ENCODE results near the gene BEND7. TPM values are rescaled to one million over a fixed set of nuclear protein-coding genes. Genes with fewer than 3 reads are reported as not detected.
"Not testable (repeated sequence)": the region's sequence is repeated elsewhere in the genome, so short reads cannot be mapped to it uniquely, and the experiment has no call there.

BEND7 gene
- total RNA-seq, 1 donor from 2014 or later: 1.3 TPM

DNA sequence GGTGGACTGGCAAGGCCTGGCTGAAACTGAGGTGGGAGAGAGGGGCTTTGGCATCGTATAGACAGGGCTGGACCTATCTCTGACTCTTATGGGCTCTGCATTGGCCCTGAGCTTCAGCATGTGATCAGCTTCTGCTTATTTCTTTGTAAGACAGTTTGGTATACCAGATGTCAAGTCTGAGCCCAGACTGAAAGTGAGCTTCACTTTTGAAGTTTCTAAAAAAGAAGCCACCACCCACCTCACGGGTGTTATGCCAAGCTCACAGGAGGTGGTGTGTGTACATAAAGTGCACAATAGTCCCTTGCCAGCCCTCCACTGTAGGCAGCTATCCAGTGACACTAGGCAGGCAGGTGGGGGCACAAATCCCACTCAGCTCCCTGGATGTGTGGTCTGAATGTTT is 112.1 kb downstream of the BEND7 start:
- Histone ChIP-seq H3K4me3 (ENCODE audit: low read depth, low read length) (no peak overlapping the region), H3K27me3 (ENCODE audit: control insufficient read depth, insufficient read depth, low read length) (no peaks in the 10 kb centered on the region), H3K36me3 (ENCODE audit: control insufficient read depth, insufficient read depth, low read length) (no peaks in the 10 kb centered on the region)
- FAIRE-seq: peak; percentile 32
- no peak for DNase-seq (ENCODE audit: low read depth)
- TF ChIP-seq, protein P1, sequence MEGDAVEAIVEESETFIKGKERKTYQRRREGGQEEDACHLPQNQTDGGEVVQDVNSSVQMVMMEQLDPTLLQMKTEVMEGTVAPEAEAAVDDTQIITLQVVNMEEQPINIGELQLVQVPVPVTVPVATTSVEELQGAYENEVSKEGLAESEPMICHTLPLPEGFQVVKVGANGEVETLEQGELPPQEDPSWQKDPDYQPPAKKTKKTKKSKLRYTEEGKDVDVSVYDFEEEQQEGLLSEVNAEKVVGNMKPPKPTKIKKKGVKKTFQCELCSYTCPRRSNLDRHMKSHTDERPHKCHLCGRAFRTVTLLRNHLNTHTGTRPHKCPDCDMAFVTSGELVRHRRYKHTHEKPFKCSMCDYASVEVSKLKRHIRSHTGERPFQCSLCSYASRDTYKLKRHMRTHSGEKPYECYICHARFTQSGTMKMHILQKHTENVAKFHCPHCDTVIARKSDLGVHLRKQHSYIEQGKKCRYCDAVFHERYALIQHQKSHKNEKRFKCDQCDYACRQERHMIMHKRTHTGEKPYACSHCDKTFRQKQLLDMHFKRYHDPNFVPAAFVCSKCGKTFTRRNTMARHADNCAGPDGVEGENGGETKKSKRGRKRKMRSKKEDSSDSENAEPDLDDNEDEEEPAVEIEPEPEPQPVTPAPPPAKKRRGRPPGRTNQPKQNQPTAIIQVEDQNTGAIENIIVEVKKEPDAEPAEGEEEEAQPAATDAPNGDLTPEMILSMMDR (IDR thresholded peaks at IDR 0.05; ENCODE audit: insufficient read depth, low read length, severe bottlenecking): no peak

GRCh38 chr10:13414855-13415254 is 114.0 kb downstream of the BEND7 start:
- Histone ChIP-seq H3K36me3 (ENCODE audit: control insufficient read depth, insufficient read depth, low read length) (no peaks in the 10 kb centered on the region), H3K4me3 (ENCODE audit: low read depth, low read length) (no peak overlapping the region), H3K27me3 (ENCODE audit: control insufficient read depth, insufficient read depth, low read length) (no peaks in the 10 kb centered on the region)
- peak; percentile 44 for DNase-seq (ENCODE audit: low read depth)
- FAIRE-seq: peak; percentile 50
- TF ChIP-seq, protein P1 (IDR thresholded peaks at IDR 0.05; ENCODE audit: insufficient read depth, low read length, severe bottlenecking): peak; percentile 58

GRCh38 chr10:13414137-13414536 is 114.7 kb downstream of the BEND7 start:
- H3K4me3 ChIP-seq (ENCODE audit: low read depth, low read length): no peak overlapping the region
- TF ChIP-seq, protein P1 (IDR thresholded peaks at IDR 0.05; ENCODE audit: insufficient read depth, low read length, severe bottlenecking): no peak
- no peaks in the 10 kb centered on the region for H3K36me3 ChIP-seq (ENCODE audit: control insufficient read depth, insufficient read depth, low read length)
- H3K27me3 ChIP-seq (ENCODE audit: control insufficient read depth, insufficient read depth, low read length): no peaks in the 10 kb centered on the region
- DNase-seq (ENCODE audit: low read depth): no peak
- FAIRE-seq: no peak

DNA sequence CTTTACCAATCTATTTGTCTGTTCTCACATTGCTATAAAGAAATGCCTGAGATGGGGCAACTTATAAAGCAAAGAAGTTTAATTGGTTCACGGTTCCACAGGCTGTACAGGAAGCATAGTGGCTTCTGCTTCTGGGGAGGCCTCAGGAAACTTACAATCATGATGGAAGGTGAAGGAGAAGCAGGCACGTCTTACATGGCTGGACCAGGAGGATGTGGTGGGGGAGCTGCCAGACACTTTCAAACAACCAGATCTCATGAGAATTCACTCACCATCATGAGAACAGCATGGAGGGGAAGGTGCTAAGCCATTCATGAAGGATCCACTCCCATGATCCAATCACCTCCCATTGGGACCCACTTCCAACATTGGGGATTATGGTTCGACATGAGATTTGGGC is 115.9 kb downstream of the BEND7 start:
- TF ChIP-seq, protein P1 (IDR thresholded peaks at IDR 0.05; ENCODE audit: insufficient read depth, low read length, severe bottlenecking): no peak
- no peak for DNase-seq (ENCODE audit: low read depth)

DNA sequence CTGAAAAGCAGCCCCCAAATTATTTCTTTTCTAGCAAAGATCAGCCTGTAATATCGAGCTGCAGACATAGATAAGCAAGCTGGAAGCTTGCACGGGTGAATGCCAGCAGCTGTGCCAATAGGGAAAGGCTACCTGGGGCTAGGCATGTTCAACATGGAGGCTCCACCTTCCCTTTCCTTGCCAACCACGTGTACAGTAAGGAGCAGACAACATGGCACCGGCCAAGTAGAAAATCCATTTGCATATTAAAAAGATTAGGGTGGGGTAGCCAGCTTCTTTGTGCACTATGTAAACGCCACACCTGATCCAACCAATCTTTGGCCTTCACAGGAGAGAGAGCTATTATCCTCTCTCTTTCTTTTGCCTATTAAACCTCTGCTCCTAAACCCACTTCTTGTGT is 124.0 kb downstream of the BEND7 start:
- TF ChIP-seq, protein P1 (IDR thresholded peaks at IDR 0.05; ENCODE audit: insufficient read depth, low read length, severe bottlenecking): no peak
- Histone ChIP-seq H3K4me3 (ENCODE audit: low read depth, low read length) (no peak overlapping the region), H3K27me3 (ENCODE audit: control insufficient read depth, insufficient read depth, low read length) (no peaks in the 10 kb centered on the region), H3K36me3 (ENCODE audit: control insufficient read depth, insufficient read depth, low read length) (no peaks in the 10 kb centered on the region)
- FAIRE-seq (no peak), DNase-seq (ENCODE audit: low read depth) (no peak)

More for the DNA sequence above, 115.9 kb downstream of the BEND7 start:
- H3K4me3 ChIP-seq (ENCODE audit: low read depth, low read length): no peak overlapping the region
- FAIRE-seq: peak; percentile 72
- no peaks in the 10 kb centered on the region for H3K27me3 ChIP-seq (ENCODE audit: control insufficient read depth, insufficient read depth, low read length)
- H3K36me3 ChIP-seq (ENCODE audit: control insufficient read depth, insufficient read depth, low read length): no peaks in the 10 kb centered on the region

DNA sequence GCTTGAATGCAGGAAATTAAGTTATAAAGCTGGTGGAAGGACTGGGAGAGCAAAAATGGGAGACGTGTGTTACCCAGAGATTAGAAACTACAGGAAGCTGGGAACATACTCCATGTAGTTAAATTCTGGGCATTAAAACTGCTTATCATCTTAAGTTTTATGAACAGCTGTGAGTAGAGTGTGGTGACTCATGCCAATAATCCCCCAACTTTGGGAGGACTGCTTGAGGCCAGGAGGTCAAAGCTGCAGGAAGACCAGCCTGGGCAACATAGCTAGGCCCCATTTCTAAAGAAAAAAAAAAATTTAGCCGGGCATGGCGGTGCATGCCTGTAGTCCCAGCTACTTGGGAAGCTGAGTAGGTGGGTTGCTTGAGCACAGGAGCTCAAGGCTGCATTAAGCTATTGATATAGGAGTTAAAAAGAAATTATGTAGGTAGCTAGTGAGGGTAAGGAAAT is 124.5 kb downstream of the BEND7 start:
- no peak for FAIRE-seq
- no peaks in the 10 kb centered on the region for H3K27me3 ChIP-seq (ENCODE audit: control insufficient read depth, insufficient read depth, low read length)
- no peaks in the 10 kb centered on the region for H3K36me3 ChIP-seq (ENCODE audit: control insufficient read depth, insufficient read depth, low read length)
- TF ChIP-seq, protein P1 (IDR thresholded peaks at IDR 0.05; ENCODE audit: insufficient read depth, low read length, severe bottlenecking): no peak
- DNase-seq (ENCODE audit: low read depth): no peak
- H3K4me3 ChIP-seq (ENCODE audit: low read depth, low read length): no peak overlapping the region

GRCh38 chr10:13403426-13403825 is 125.4 kb downstream of the BEND7 start:
- not testable (repeated sequence) for H3K27me3 ChIP-seq (ENCODE audit: control insufficient read depth, insufficient read depth, low read length); DNase-seq (ENCODE audit: low read depth); H3K4me3 ChIP-seq (ENCODE audit: low read depth, low read length); FAIRE-seq; H3K36me3 ChIP-seq (ENCODE audit: control insufficient read depth, insufficient read depth, low read length)
